IMR-90 (cell line): ENCODE measurements around the gene MAU2. TPM values are rescaled to one million over a fixed set of nuclear protein-coding genes. Genes with fewer than 3 reads are reported as not detected.

Experiments
- ATAC-seq: fragments of 200-7000 bp; cut with Tn5 transposase; 2 replicates; pipeline ENCODE4 v1.9.1; 2020; ENCODE audit warnings: low read depth, mild to moderate bottlenecking, moderate library complexity
- BruUV-seq: library from RNA; stranded (reverse); fragments of 400-500 nt; replicated peaks from 2 replicates; lab custom pipeline; 2021; lab: Mats Ljungman, UMichigan
- CTCF ChIA-PET: fragments of 300-600 bp; formaldehyde crosslinking; extraction: SDS; loops from one replicate; lab custom pipeline; 2021; ENCODE audit warnings: antibody characterized with exemption; lab: Yijun Ruan, JAX
- POLR2A ChIA-PET: fragments of 300-600 bp; sonication (Branson Sonifier 250); formaldehyde crosslinking; loops from one replicate; lab custom pipeline; 2022; ENCODE audit warnings: antibody characterized with exemption; ENCODE audit not compliant: unreplicated experiment; lab: Charles Lee
- DNase-seq: peaks from one replicate; pipeline ENCODE4 v3.0.0; 2013
- H2AFZ ChIP-seq: replicated peaks from 2 replicates; pipeline ENCODE3; 2013; ENCODE audit warnings: low read length, mild to moderate bottlenecking; ENCODE audit not compliant: poor library complexity
- H2AK5ac ChIP-seq: 2 replicates; pipeline ENCODE4 v1.6.1; 2013; ENCODE audit warnings: low read depth, low read length, inconsistent platforms
- H2AK9ac ChIP-seq: replicated peaks from 2 replicates; pipeline ENCODE3; 2013; ENCODE audit warnings: mild to moderate bottlenecking, low read depth, low read length, moderate library complexity; ENCODE audit not compliant: poor library complexity
- H2BK120ac ChIP-seq: 2 replicates; pipeline ENCODE4 v1.6.1; 2013; ENCODE audit warnings: low read depth, low read length, inconsistent platforms
- H2BK15ac ChIP-seq: 3 replicates; pipeline ENCODE4 v1.6.1; 2013; ENCODE audit warnings: low read depth, low read length, inconsistent platforms
- H2BK20ac ChIP-seq: 2 replicates; pipeline ENCODE4 v1.6.1; 2013; ENCODE audit warnings: low read depth, mild to moderate bottlenecking, inconsistent platforms, low read length, moderate library complexity
- H2BK5ac ChIP-seq: 2 replicates; pipeline ENCODE4 v1.6.1; 2013; ENCODE audit warnings: mild to moderate bottlenecking, low read depth, low read length, inconsistent platforms; ENCODE audit not compliant: poor library complexity, severe bottlenecking
- H3K14ac ChIP-seq: replicated peaks from 2 replicates; pipeline ENCODE4 v1.6.1; 2013; ENCODE audit warnings: low read depth, low read length, inconsistent platforms
- H3K18ac ChIP-seq: 2 replicates; pipeline ENCODE4 v1.6.1; 2013; ENCODE audit warnings: low read depth, low read length, control low read depth
- H3K23ac ChIP-seq: 2 replicates; pipeline ENCODE4 v1.6.1; 2013; ENCODE audit warnings: low read depth, low read length, inconsistent platforms
- H3K27ac ChIP-seq: 2 replicates; pipeline ENCODE4 v1.5.1; 2013; ENCODE audit warnings: mild to moderate bottlenecking, control low read depth, low read length; ENCODE audit not compliant: insufficient read depth
- H3K27me3 ChIP-seq: 2 replicates; pipeline ENCODE4 v1.6.1; 2013; ENCODE audit warnings: low read length; ENCODE audit not compliant: control insufficient read depth, insufficient read depth
- H3K36me3 ChIP-seq: 2 replicates; pipeline ENCODE4 v1.6.1; 2013; ENCODE audit warnings: low read length, mixed read lengths; ENCODE audit not compliant: control insufficient read depth, insufficient read depth
- H3K4ac ChIP-seq: 2 replicates; pipeline ENCODE4 v1.6.1; 2013; ENCODE audit warnings: low read depth, low read length, inconsistent platforms
- H3K4me1 ChIP-seq: 2 replicates; pipeline ENCODE4 v1.6.1; 2013; ENCODE audit warnings: low read length, mixed read lengths; ENCODE audit not compliant: control insufficient read depth, insufficient read depth
- H3K4me2 ChIP-seq: 2 replicates; pipeline ENCODE4 v1.6.1; 2013; ENCODE audit warnings: low read depth, mild to moderate bottlenecking, control low read depth, low read length, moderate library complexity
- H3K4me3 ChIP-seq: 2 replicates; pipeline ENCODE4 v1.5.1; 2013; ENCODE audit warnings: low read depth, mild to moderate bottlenecking, control low read depth, low read length, moderate library complexity; ENCODE audit not compliant: insufficient read depth
- H3K56ac ChIP-seq: 2 replicates; pipeline ENCODE4 v1.6.1; 2013; ENCODE audit warnings: low read length, inconsistent platforms; ENCODE audit not compliant: insufficient read depth; ENCODE audit errors: extremely low read depth
- H3K79me1 ChIP-seq, 2 experiments: 2 replicates each; pipeline ENCODE4 v1.6.1; 2013; ENCODE audit warnings: low read length in 2 of 2, inconsistent platforms in 1 of 2, low read depth in 1 of 2
- H3K9ac ChIP-seq: 2 replicates; pipeline ENCODE4 v1.6.1; 2013; ENCODE audit warnings: low read depth, low read length, control low read depth
- H3K9me1 ChIP-seq: 2 replicates; pipeline ENCODE4 v1.6.1; 2013; ENCODE audit warnings: low read length, inconsistent platforms; ENCODE audit not compliant: insufficient read depth
- H3K9me3 ChIP-seq: 2 replicates; pipeline ENCODE4 v1.6.1; 2013; ENCODE audit warnings: low read length; ENCODE audit not compliant: control insufficient read depth, insufficient read depth
- H4K20me1 ChIP-seq: 2 replicates; pipeline ENCODE4 v1.6.1; 2013; ENCODE audit warnings: low read length, inconsistent platforms; ENCODE audit not compliant: insufficient read depth
- H4K5ac ChIP-seq: 2 replicates; pipeline ENCODE4 v1.6.1; 2013; ENCODE audit warnings: mild to moderate bottlenecking, low read depth, low read length, control low read depth
- H4K8ac ChIP-seq, 2 experiments: 2 replicates each; pipeline ENCODE4 v1.6.1; 2013; ENCODE audit warnings: low read depth in 2 of 2, low read length in 2 of 2, control low read depth in 1 of 2, inconsistent platforms in 1 of 2
- H4K91ac ChIP-seq: 2 replicates; pipeline ENCODE4 v1.6.1; 2013; ENCODE audit warnings: low read depth, low read length, inconsistent platforms; ENCODE audit not compliant: insufficient read depth
- BHLHE40 ChIP-seq: fragments of 150-350 bp; IDR thresholded peaks from 2 replicates; pipeline ENCODE4 v1.6.1; 2016; ENCODE audit warnings: mild to moderate bottlenecking, low read depth, low read length
- CEBPB ChIP-seq: IDR thresholded peaks from 2 replicates; pipeline ENCODE4 v1.6.1; 2012; ENCODE audit warnings: low read depth, low read length, improper control_type of control experiment
- CHD1 ChIP-seq: IDR thresholded peaks from 2 replicates; pipeline ENCODE4 v1.6.1; 2012; ENCODE audit warnings: low read depth, low read length, improper control_type of control experiment
- CTCF ChIP-seq: conservative IDR thresholded peaks from 2 replicates; pipeline ENCODE4 v1.5.1; 2012; ENCODE audit warnings: mild to moderate bottlenecking, low read depth, low read length, improper control_type of control experiment
- ELK1 ChIP-seq: fragments of 150-350 bp; IDR thresholded peaks from 2 replicates; pipeline ENCODE4 v1.6.1; 2016; ENCODE audit warnings: low read depth, mild to moderate bottlenecking, low read length, moderate library complexity, borderline replicate concordance
- FOS ChIP-seq: fragments of 150-350 bp; IDR thresholded peaks from 2 replicates; pipeline ENCODE4 v1.6.1; 2016; ENCODE audit warnings: low read depth, low read length
- MAZ ChIP-seq: IDR thresholded peaks from 2 replicates; pipeline ENCODE4 v1.6.1; 2012; ENCODE audit warnings: low read depth, mild to moderate bottlenecking, low read length, improper control_type of control experiment, moderate library complexity, borderline replicate concordance
- MXI1 ChIP-seq: IDR thresholded peaks from 2 replicates; pipeline ENCODE4 v1.6.1; 2012; ENCODE audit warnings: low read depth, mild to moderate bottlenecking, low read length, moderate library complexity, borderline replicate concordance
- NFE2L2 ChIP-seq: fragments of 150-350 bp; IDR thresholded peaks from 2 replicates; pipeline ENCODE4 v1.6.1; 2016; ENCODE audit warnings: low read depth, mild to moderate bottlenecking, low read length
- POLR2A ChIP-seq: IDR thresholded peaks from 2 replicates; pipeline ENCODE4 v1.6.1; 2012; ENCODE audit warnings: mild to moderate bottlenecking, low read depth, low read length
- RAD21 ChIP-seq: IDR thresholded peaks from 2 replicates; pipeline ENCODE4 v1.6.1; 2012; ENCODE audit warnings: low read length, improper control_type of control experiment
- RCOR1 ChIP-seq: IDR thresholded peaks from 2 replicates; pipeline ENCODE4 v1.6.1; 2012; ENCODE audit warnings: mild to moderate bottlenecking, low read length, improper control_type of control experiment; ENCODE audit not compliant: insufficient replicate concordance
- USF2 ChIP-seq: fragments of 150-350 bp; IDR thresholded peaks from 2 replicates; pipeline ENCODE4 v1.6.1; 2017; ENCODE audit warnings: mild to moderate bottlenecking, antibody characterized with exemption, low read length, low read depth
- WGBS, 2 experiments: methylation state at CpG; one replicate each; pipeline versions ENCODE4 v1.1.5 to v1.1.7; 2013; ENCODE audit warnings: missing lambda C conversion rate in 2 of 2; ENCODE audit not compliant: insufficient read length in 1 of 2; ENCODE audit errors: extremely low coverage in 2 of 2; 5-methylcytosine and 5-hydroxymethylcytosine counted together
- dilution Hi-C: fragments of 300-500 bp; cut with HindIII; formaldehyde crosslinking; loops from one replicate; pipeline ENCODE4 v1.14.3; 2018; ENCODE audit warnings: low sequenced_read_pairs; ENCODE audit not compliant: unreplicated experiment
- in situ Hi-C: fragments of 300-500 bp; cut with MboI; formaldehyde crosslinking; loops from 3 replicates; pipeline ENCODE4 v1.14.3; 2019; ENCODE audit warnings: low sequenced_read_pairs, inconsistent platforms, mixed read lengths
- intact Hi-C: fragments of 100-400 bp; cut with micrococcal nuclease; formaldehyde crosslinking; loops from 2 replicates; pipeline ENCODE4 v1.10.0; 2022
- polyA plus RNA-seq, 3 experiments: library from polyadenylated mRNA; depleted of rRNA; stranded (reverse); fragments of >200 nt; gene quantifications; 2 replicates each; pipeline ENCODE4 v1.2.3, GENCODE V29; 2012; ENCODE audit warnings: low replicate concordance in 1 of 3
- total RNA-seq: library from RNA; depleted of rRNA; stranded (reverse); fragments of >200 nt; gene quantifications from 2 replicates; pipeline ENCODE4 v1.2.3, GENCODE V29; 2012

The MAU2 gene
- total and polyA plus RNA-seq, 2 of the 4 experiments (the other 2 are of a cell fraction) = 24.6 to 31.1 TPM

- peak overlapping the region; percentile 71 for H2AFZ ChIP-seq
- no TSS peak for BruUV-seq
- H3K14ac ChIP-seq = peak overlapping the region; percentile 92
- peak overlapping the region in 1 of 2 experiments; percentile 24; a peak in 2 of 4 replicates for H4K8ac ChIP-seq
- H3K4me1 ChIP-seq = peaks cover 13% of the 10 kb centered on the region
- no peaks in the 10 kb centered on the region for H3K9me3 ChIP-seq
- H2BK120ac ChIP-seq = no peak overlapping the region
- H2BK20ac ChIP-seq = no peak overlapping the region
- H3K23ac ChIP-seq = peak overlapping the region; percentile 66
- H4K20me1 ChIP-seq = peaks cover 61% of the 10 kb centered on the region
- in situ Hi-C loops (no loop called here), dilution Hi-C loops (no loop called here), intact Hi-C loops (loop anchor here (2.0 kb wide), 1 partner anchor 52 kb away; no protein-coding TSS in a partner anchor)
- H3K4ac ChIP-seq = peak overlapping the region; percentile 86
- no peak overlapping the region for H2BK15ac ChIP-seq
- no peaks in the 10 kb centered on the region for H3K27me3 ChIP-seq
- H3K56ac ChIP-seq = peak overlapping the region; percentile 27; the same call in 1 of the 2 replicates
- no peak overlapping the region for H4K5ac ChIP-seq
- H3K9ac ChIP-seq = peak overlapping the region; percentile 57
- POLR2A ChIA-PET = no interaction called here
- WGBS, 2 experiments = 93% methylated on average over 3 of the region's 12 CpGs; no CpG with 5 or more reads in 1 of the 2 experiments
- H3K18ac ChIP-seq = no peak overlapping the region
- CTCF ChIA-PET = interaction anchor here (1.6 to 3.0 kb wide), 2 partner anchors 43 to 83 kb away, joined by 3 to 15 read pairs; no protein-coding TSS in a partner anchor
- peak overlapping the region; percentile 39; the same call in 1 of the 2 replicates for H4K91ac ChIP-seq
- peak overlapping the region; percentile 91 for H2AK9ac ChIP-seq
- peak overlapping the region; percentile 7 for H2BK5ac ChIP-seq
- H3K36me3 ChIP-seq = no peaks in the 10 kb centered on the region
- peaks cover 40% of the 10 kb centered on the region for H3K9me1 ChIP-seq
- H3K4me3 ChIP-seq = peak overlapping the region; percentile 68
- peak overlapping the region; percentile 34 for H3K27ac ChIP-seq
- H3K79me1 ChIP-seq = peaks cover 9 to 80% of the 10 kb centered on the region in 2 experiments; a peak in 3 of 4 replicates
- peak overlapping the region; percentile 67; the same call in 1 of the 2 replicates for H2AK5ac ChIP-seq
- ATAC-seq = peak; percentile 10; the same call in 1 of the 2 replicates
- H3K4me2 ChIP-seq = peak overlapping the region; percentile 95
- peak; percentile 45 for DNase-seq
- TF ChIP-seq ELK1 (no peak), FOS (no peak), POLR2A (peak; percentile 65), BHLHE40 (no peak), CTCF (peak; percentile 35), RAD21 (peak; percentile 21; the same call in 1 of the 2 replicates), RCOR1 (no peak), CHD1 (no peak), USF2 (no peak), MAZ (no peak; the same call in 1 of the 2 replicates), CEBPB (no peak), NFE2L2 (no peak), MXI1 (0 out of 2 replicates have a peak, but pooled peaks have one; percentile 8)
Observed at GRCh38 chr19:19406878-19407632, 86.4 kb downstream of the MAU2 start.
